ENCODE measurements around the gene LCOR. TPM values are rescaled to one million over a fixed set of nuclear protein-coding genes. Genes with fewer than 3 reads are reported as not detected.
A peak's percentile ranks its signal among the peaks of the same experiment; 100 is the strongest.

The LCOR gene
- total RNA-seq, 1 donor from 2014 or later, result 35.3 TPM

GRCh38 chr10:96851281-96851680 is 19.2 kb downstream of the LCOR start:
- Histone ChIP-seq H3K36me3 (no peaks in the 10 kb centered on the region), H2AFZ (replicated peaks) (no peak overlapping the region), H3K9ac (no peak overlapping the region), H3K4me2 (no peak overlapping the region), H3K27me3 (no peaks in the 10 kb centered on the region), H4K20me1 (ENCODE audit: low read depth) (peaks cover 83% of the 10 kb centered on the region), H3K4me1 (peaks cover under 1% of the 10 kb centered on the region), H3K79me2 (ENCODE audit: low read depth) (peaks cover 100% of the 10 kb centered on the region), H3K27ac (no peak overlapping the region), H3F3A (ENCODE audit: low read depth) (peaks cover 21% of the 10 kb centered on the region), H3K4me3 (no peak overlapping the region), H3K9me3 (ENCODE audit: low read depth) (no peaks in the 10 kb centered on the region)
- Mint-ChIP-seq H3K36me3 (peaks cover 21% of the 10 kb centered on the region), H3K4me3 (no peak overlapping the region), H3K9me3 (no peaks in the 10 kb centered on the region), H3K27me3 (ENCODE audit: insufficient read depth, low read depth) (peaks cover 4% of the 10 kb centered on the region), H3K27ac (no peak overlapping the region), H3K4me1 (peaks cover 7% of the 10 kb centered on the region)
- TF ChIP-seq EZH2 (IDR thresholded peaks at IDR 0.05) (no peak), CTCF (IDR thresholded peaks at IDR 0.05) (no peak), EZH2phosphoT487 (IDR thresholded peaks at IDR 0.05) (no peak)
- DNase-seq (ENCODE audit: low spot score), result no peak

GRCh38 chr10:96856317-96856716 is 24.2 kb downstream of the LCOR start:
- Histone ChIP-seq H3K4me2 (no peak overlapping the region), H3K4me3 (no peak overlapping the region), H3K27ac (peak overlapping the region; percentile 12), H3K27me3 (no peaks in the 10 kb centered on the region), H4K20me1 (ENCODE audit: low read depth) (peaks cover 76% of the 10 kb centered on the region), H2AFZ (replicated peaks) (no peak overlapping the region), H3K36me3 (peaks cover 5% of the 10 kb centered on the region), H3K79me2 (ENCODE audit: low read depth) (peaks cover 100% of the 10 kb centered on the region), H3F3A (ENCODE audit: low read depth) (peaks cover 21% of the 10 kb centered on the region), H3K4me1 (peaks cover 23% of the 10 kb centered on the region), H3K9me3 (ENCODE audit: low read depth) (no peaks in the 10 kb centered on the region), H3K9ac (no peak overlapping the region)
- peaks cover 4% of the 10 kb centered on the region for H3K27me3 Mint-ChIP-seq (ENCODE audit: insufficient read depth, low read depth)
- DNase-seq (ENCODE audit: low spot score), result peak; percentile 8
- H3K9me3 Mint-ChIP-seq, result no peaks in the 10 kb centered on the region
- H3K27ac Mint-ChIP-seq, result no peak overlapping the region
- peaks cover 28% of the 10 kb centered on the region for H3K4me1 Mint-ChIP-seq
- TF ChIP-seq CTCF (IDR thresholded peaks at IDR 0.05) (no peak), EZH2 (IDR thresholded peaks at IDR 0.05) (no peak), EZH2phosphoT487 (IDR thresholded peaks at IDR 0.05) (no peak)
- no peak overlapping the region for H3K4me3 Mint-ChIP-seq
- H3K36me3 Mint-ChIP-seq, result peaks cover 34% of the 10 kb centered on the region

- peaks cover 28% of the 10 kb centered on the region for H3K4me1 Mint-ChIP-seq
- H3K36me3 Mint-ChIP-seq, result peaks cover 35% of the 10 kb centered on the region
- no peak overlapping the region for H2AFZ ChIP-seq (replicated peaks)
These were observed 25.4 kb downstream of the LCOR start for GRCh38 chr10:96857301-96858012.

More at GRCh38 chr10:96857301-96858012, 25.4 kb downstream of the LCOR start:
- H3K27ac Mint-ChIP-seq, result no peak overlapping the region
- DNase-seq (ENCODE audit: low spot score), result peak; percentile 43
- no peak overlapping the region for H3K4me3 Mint-ChIP-seq
- Histone ChIP-seq H3K27ac (no peak overlapping the region), H3K4me3 (no peak overlapping the region), H3F3A (ENCODE audit: low read depth) (peaks cover 21% of the 10 kb centered on the region), H3K4me2 (peak overlapping the region; percentile 30), H4K20me1 (ENCODE audit: low read depth) (peaks cover 67% of the 10 kb centered on the region), H3K79me2 (ENCODE audit: low read depth) (peaks cover 100% of the 10 kb centered on the region), H3K9ac (no peak overlapping the region), H3K4me1 (peaks cover 23% of the 10 kb centered on the region), H3K9me3 (ENCODE audit: low read depth) (no peaks in the 10 kb centered on the region), H3K36me3 (peaks cover 5% of the 10 kb centered on the region), H3K27me3 (no peaks in the 10 kb centered on the region)
- H3K27me3 Mint-ChIP-seq (ENCODE audit: insufficient read depth, low read depth), result peaks cover 4% of the 10 kb centered on the region
- TF ChIP-seq EZH2phosphoT487 (IDR thresholded peaks at IDR 0.05) (no peak), EZH2 (IDR thresholded peaks at IDR 0.05) (no peak), CTCF (IDR thresholded peaks at IDR 0.05) (no peak)
- H3K9me3 Mint-ChIP-seq, result no peaks in the 10 kb centered on the region

Measured in neural progenitor cell (in vitro differentiated cells).